GM12878 (cell line): ENCODE results near the gene FAM170B. TPM values are rescaled to one million over a fixed set of nuclear protein-coding genes. Genes with fewer than 3 reads are reported as not detected.

Source experiments
- ATAC-seq: fragments of 200-7000 bp; cut with Tn5 transposase; 3 replicates; pipeline ENCODE4 v1.9.1; 2020; ENCODE audit warnings: mild to moderate bottlenecking, moderate library complexity
- BruUV-seq: library from RNA; stranded (reverse); fragments of 400-500 nt; replicated peaks from 2 replicates; lab custom pipeline; 2021; lab: Mats Ljungman, UMichigan
- CTCF ChIA-PET: fragments of 300-600 bp; sonication (Branson Sonifier 250); formaldehyde crosslinking; extraction: SDS; loops from one replicate; lab custom pipeline; 2021; ENCODE audit warnings: inconsistent platforms; lab: Yijun Ruan, JAX
- POLR2A ChIA-PET: fragments of 350-600 bp; formaldehyde crosslinking; extraction: SDS; loops from one replicate; lab custom pipeline; 2021; ENCODE audit warnings: inconsistent platforms; lab: Charles Lee
- RAD21 ChIA-PET: fragments of 300-600 bp; sonication (Branson Sonifier 250); formaldehyde crosslinking; loops from one replicate; lab custom pipeline; 2023; ENCODE audit warnings: antibody characterized with exemption; ENCODE audit not compliant: unreplicated experiment; lab: Charles Lee
- SMC1A ChIA-PET: fragments of 300-600 bp; sonication (Branson Sonifier 250); formaldehyde crosslinking; loops from one replicate; lab custom pipeline; 2023; ENCODE audit not compliant: unreplicated experiment, uncharacterized antibody; lab: Charles Lee
- DNase-seq: peaks from one replicate; pipeline ENCODE4 v3.0.0-alpha.2; 2011; ENCODE audit warnings: low read depth, low spot score
- FAIRE-seq: peaks from 3 replicates; lab custom pipeline; 2011; peaks lifted over from hg19 to GRCh38; lab: Jason Lieb, UNC
- H2AFZ ChIP-seq: 2 replicates; pipeline ENCODE4 v1.6.0; 2011; ENCODE audit warnings: low read depth, low read length, control low read depth; ENCODE audit not compliant: control insufficient read depth
- H3K27ac ChIP-seq: 2 replicates; pipeline ENCODE4 v1.5.1; 2011; ENCODE audit warnings: control low read depth; ENCODE audit not compliant: control insufficient read depth, insufficient read depth
- H3K27me3 ChIP-seq, 2 experiments: replicated peaks in 1 of 2; 2 replicates each; pipeline versions ENCODE4 v1.6.0 to v1.6.1; 2011; ENCODE audit warnings: low read length in 1 of 2; ENCODE audit not compliant: control insufficient read depth in 2 of 2, insufficient read depth in 2 of 2
- H3K36me3 ChIP-seq, 2 experiments: 2 replicates each; pipeline ENCODE4 v1.5.1; 2011; ENCODE audit warnings: low read length in 1 of 2; ENCODE audit not compliant: control insufficient read depth in 2 of 2, insufficient read depth in 2 of 2
- H3K4me1 ChIP-seq: 2 replicates; pipeline ENCODE4 v1.6.1; 2011; ENCODE audit warnings: mild to moderate bottlenecking, low read length, moderate library complexity, mixed read lengths; ENCODE audit not compliant: control insufficient read depth, insufficient read depth
- H3K4me2 ChIP-seq: 2 replicates; pipeline ENCODE4 v1.6.0; 2011; ENCODE audit warnings: control low read depth; ENCODE audit not compliant: control insufficient read depth, insufficient read depth
- H3K4me3 ChIP-seq: fragments of 200-600 bp; sonication (generic); 2 replicates; pipeline ENCODE4 v1.5.1; 2016
- H3K79me2 ChIP-seq: 2 replicates; pipeline ENCODE4 v1.6.0; 2011; ENCODE audit warnings: low read length; ENCODE audit not compliant: control insufficient read depth, insufficient read depth
- H3K9ac ChIP-seq: 2 replicates; pipeline ENCODE4 v1.8.0; 2011; ENCODE audit warnings: low read length, control low read depth, mixed read lengths; ENCODE audit not compliant: control insufficient read depth, insufficient read depth
- H3K9me3 ChIP-seq: replicated peaks from 3 replicates; pipeline ENCODE4 v1.5.1; 2011; ENCODE audit warnings: mild to moderate bottlenecking, low read length; ENCODE audit not compliant: control insufficient read depth, insufficient read depth
- H4K20me1 ChIP-seq: 2 replicates; pipeline ENCODE4 v1.6.0; 2011; ENCODE audit not compliant: control insufficient read depth, insufficient read depth
- CBX3 ChIP-seq: fragments of 200-600 bp; sonication (generic); IDR thresholded peaks from 2 replicates; pipeline ENCODE4 v1.6.1; 2016; ENCODE audit warnings: low read depth, borderline replicate concordance
- CHD1 ChIP-seq: IDR thresholded peaks from 2 replicates; pipeline ENCODE4 v1.6.1; 2012; ENCODE audit warnings: low read depth, low read length, improper control_type of control experiment
- HDAC2 ChIP-seq: fragments of 200-600 bp; sonication (generic); IDR thresholded peaks from 2 replicates; pipeline ENCODE4 v1.6.1; 2017
- KDM1A ChIP-seq: fragments of 200-600 bp; sonication (generic); IDR thresholded peaks from 2 replicates; pipeline ENCODE4 v1.6.1; 2016; ENCODE audit warnings: borderline replicate concordance
- MEF2A ChIP-seq: IDR thresholded peaks from 2 replicates; pipeline ENCODE4 v1.6.1; 2011; ENCODE audit warnings: low read depth, mild to moderate bottlenecking, low read length, moderate library complexity; ENCODE audit not compliant: insufficient read depth
- RUNX3 ChIP-seq: IDR thresholded peaks from 2 replicates; pipeline ENCODE4 v1.6.1; 2012; ENCODE audit warnings: low read length, inconsistent platforms
- SPI1 ChIP-seq: IDR thresholded peaks from 2 replicates; pipeline ENCODE4 v1.6.1; 2011; ENCODE audit warnings: low read depth, mild to moderate bottlenecking, low read length, moderate library complexity, borderline replicate concordance; ENCODE audit not compliant: insufficient read depth
- SUPT20H ChIP-seq: IDR thresholded peaks from 2 replicates; pipeline ENCODE4 v1.6.1; 2011; ENCODE audit warnings: low read depth, mild to moderate bottlenecking, low read length, moderate library complexity, borderline replicate concordance; ENCODE audit not compliant: control insufficient read depth
- YBX1 ChIP-seq: fragments of 450-650 bp; IDR thresholded peaks from 2 replicates; pipeline ENCODE4 v1.6.1; 2016; ENCODE audit warnings: antibody characterized with exemption
- WGBS: methylation state at CpG from one replicate; pipeline ENCODE4 v1.1.6; 2016; ENCODE audit warnings: low lambda C conversion rate; ENCODE audit not compliant: insufficient replicate concordance, insufficient coverage; ENCODE audit errors: missing lambda C conversion rate; 5-methylcytosine and 5-hydroxymethylcytosine counted together
- in situ Hi-C: fragments of 300-500 bp; cut with MboI; formaldehyde crosslinking; loops from 9 replicates; pipeline ENCODE4 v1.14.3; 2018; ENCODE audit warnings: mixed read lengths
- intact Hi-C: fragments of 100-400 bp; cut with micrococcal nuclease; formaldehyde crosslinking; loops from one replicate; pipeline ENCODE4 v1.14.2; 2022; ENCODE audit not compliant: unreplicated experiment
- polyA plus RNA-seq, 11 experiments: library from polyadenylated mRNA; depleted of rRNA in 4 of 11; unstranded in 6 of 11; stranded (reverse) in 5 of 11; fragments of >200 nt; fragmentation: Nextera tagmentation in 4 of 11; fragmentation: Illumina TruSeq in 1 of 11; extraction: Ambion mirVana in 4 of 11; extraction: Trizol in 1 of 11; gene quantifications; 1 replicate in 1 of 11; 2 replicates in 10 of 11; pipeline versions ENCODE4 v1.2.1 to v1.2.3, GENCODE V29; 2011 to 2016; ENCODE audit warnings: inconsistent platforms in 2 of 11, missing spikeins in 2 of 11, low read depth in 1 of 11
- total RNA-seq, 4 experiments: library from RNA; depleted of rRNA in 3 of 4; stranded (reverse); fragments of >200 nt in 3 of 4; fragmentation: Illumina TruSeq in 1 of 4; extraction: Trizol in 1 of 4; gene quantifications; 2 replicates each; pipeline versions ENCODE4 v1.2.1 to v1.2.3, GENCODE V29; 2013 to 2021
- TF ChIP-seq, protein P1 (sequence below): IDR thresholded peaks from 2 replicates; pipeline ENCODE4 v1.6.1; 2011; ENCODE audit warnings: borderline replicate concordance, low read depth, mild to moderate bottlenecking, moderate library complexity, low read length; ENCODE audit not compliant: insufficient read depth, poor library complexity, severe bottlenecking

FAM170B gene
- total and polyA plus RNA-seq, 10 of the 15 experiments (the other 5 are each of a cell fraction or from before 2014, with no cell fraction given) = not detected

DNA sequence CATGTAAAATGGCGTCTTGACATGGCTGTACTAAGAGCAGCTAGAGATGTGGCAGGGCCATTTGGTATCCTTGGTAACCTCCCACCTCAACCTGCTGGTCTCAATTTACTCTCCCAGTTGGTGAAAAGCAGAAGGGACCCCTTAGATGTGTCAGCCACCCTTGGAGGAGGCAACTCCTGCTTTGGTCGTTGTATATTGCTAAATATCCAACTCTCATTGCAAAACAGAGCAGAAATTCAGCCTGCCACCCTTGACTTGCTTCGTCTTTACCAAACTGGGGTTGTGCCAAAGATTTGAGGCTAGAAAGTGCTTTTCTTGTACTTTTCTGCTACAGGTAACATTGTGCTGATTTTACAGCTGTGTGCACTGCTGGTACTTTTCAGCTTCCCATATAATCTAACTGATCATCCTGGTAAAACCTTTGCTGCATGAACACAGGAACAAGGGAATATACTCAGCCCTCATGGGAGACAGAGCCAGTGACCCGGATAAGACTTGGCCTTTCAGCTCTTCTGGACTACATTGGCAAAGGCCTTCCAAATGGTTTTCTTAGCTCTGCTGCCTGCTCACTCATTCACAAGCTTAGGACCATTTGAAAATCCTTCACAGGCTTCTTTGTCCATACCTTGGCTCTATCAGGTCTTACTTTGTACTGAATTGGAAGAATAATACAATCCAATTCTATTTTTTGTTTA lies 16.3 kb downstream of the FAM170B start:
- intact Hi-C loops (no loop called here), in situ Hi-C loops (no loop called here)
- no peaks in the 10 kb centered on the region for H3K36me3 ChIP-seq

DNA sequence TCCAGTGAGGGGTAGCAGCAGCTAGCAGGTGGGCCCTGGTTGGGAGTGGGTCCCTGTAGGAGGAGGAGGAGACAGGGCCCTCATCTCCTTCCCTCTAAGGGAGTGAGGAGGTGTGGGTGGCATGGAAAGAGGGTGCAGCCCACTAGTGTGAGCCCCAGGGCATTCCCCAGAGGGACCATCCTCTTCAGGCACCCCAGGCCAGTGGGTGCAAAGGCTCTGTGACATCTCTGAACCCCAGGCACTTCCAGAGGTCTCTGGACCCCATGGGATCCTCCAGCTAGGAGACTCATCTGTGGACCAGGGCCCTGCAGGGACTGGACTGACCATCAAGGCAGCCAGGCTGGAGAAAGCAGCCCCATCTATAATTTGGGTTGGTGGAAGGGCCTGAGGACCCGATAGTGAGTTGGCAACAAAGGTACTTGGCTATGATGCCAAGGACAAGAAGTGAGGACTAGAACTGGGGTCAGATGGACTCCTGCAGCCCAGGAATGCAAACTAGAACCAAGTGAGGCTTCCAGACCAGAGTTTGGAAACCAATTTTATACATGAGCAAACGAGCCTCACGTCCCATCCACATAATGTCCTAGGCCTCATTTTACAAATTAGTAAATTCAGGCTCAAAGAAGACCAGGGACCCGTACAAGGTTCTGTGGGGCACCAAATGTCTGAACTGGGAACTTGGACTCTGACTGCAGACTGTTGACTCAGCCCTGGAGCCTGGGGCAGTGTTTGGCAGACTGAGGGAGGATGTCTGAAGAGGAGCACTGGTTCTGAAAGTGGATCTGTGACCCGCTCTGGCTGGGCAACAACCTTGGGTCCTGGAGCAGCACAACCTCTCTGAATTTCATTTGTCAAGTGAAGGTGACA lies 17.1 kb downstream of the FAM170B start:
- Histone ChIP-seq H3K9me3 (no peaks in the 10 kb centered on the region), H3K36me3 (no peaks in the 10 kb centered on the region), H3K27ac (no peak overlapping the region), H3K79me2 (no peaks in the 10 kb centered on the region), H3K4me2 (no peak overlapping the region), H3K4me1 (no peaks in the 10 kb centered on the region), H2AFZ (no peak overlapping the region), H4K20me1 (no peaks in the 10 kb centered on the region), H3K9ac (no peak overlapping the region), H3K4me3 (no peak overlapping the region), H3K27me3 (peaks cover 5 to 17% of the 10 kb centered on the region in 2 experiments)
- BruUV-seq = no TSS peak
- CTCF ChIA-PET = no interaction called here
- POLR2A ChIA-PET = no interaction called here
- DNase-seq (no peak), ATAC-seq (no peak), FAIRE-seq (no peak)
- RAD21 ChIA-PET = no interaction called here
- SMC1A ChIA-PET = no interaction called here
- WGBS = 32% methylated on average over 5 of the region's 5 CpGs
- intact Hi-C loops = no loop called here
- in situ Hi-C loops = no loop called here
- no peak for TF ChIP-seq SUPT20H
- TF ChIP-seq KDM1A = no peak
- no peak for TF ChIP-seq RUNX3
- no peak for TF ChIP-seq MEF2A
- TF ChIP-seq SPI1 = no peak
- TF ChIP-seq, protein P1, sequence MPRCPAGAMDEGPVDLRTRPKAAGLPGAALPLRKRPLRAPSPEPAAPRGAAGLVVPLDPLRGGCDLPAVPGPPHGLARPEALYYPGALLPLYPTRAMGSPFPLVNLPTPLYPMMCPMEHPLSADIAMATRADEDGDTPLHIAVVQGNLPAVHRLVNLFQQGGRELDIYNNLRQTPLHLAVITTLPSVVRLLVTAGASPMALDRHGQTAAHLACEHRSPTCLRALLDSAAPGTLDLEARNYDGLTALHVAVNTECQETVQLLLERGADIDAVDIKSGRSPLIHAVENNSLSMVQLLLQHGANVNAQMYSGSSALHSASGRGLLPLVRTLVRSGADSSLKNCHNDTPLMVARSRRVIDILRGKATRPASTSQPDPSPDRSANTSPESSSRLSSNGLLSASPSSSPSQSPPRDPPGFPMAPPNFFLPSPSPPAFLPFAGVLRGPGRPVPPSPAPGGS = no peak
- no peak for TF ChIP-seq YBX1
- TF ChIP-seq CBX3 = no peak
- TF ChIP-seq HDAC2 = no peak

More for the DNA sequence above, 16.3 kb downstream of the FAM170B start:
- DNase-seq = no peak
- CTCF ChIA-PET = no interaction called here
- no peak overlapping the region for H3K27ac ChIP-seq
- no peak overlapping the region for H2AFZ ChIP-seq
- POLR2A ChIA-PET = no interaction called here
- H3K4me1 ChIP-seq = no peaks in the 10 kb centered on the region
- H3K4me3 ChIP-seq = no peak overlapping the region
- H3K27me3 ChIP-seq = peaks cover 5 to 17% of the 10 kb centered on the region in 2 experiments
- no peak for TF ChIP-seq CHD1
- SMC1A ChIA-PET = interaction anchor here (0.9 to 1.2 kb wide), 2 partner anchors 22 to 29 kb away, joined by 3 to 4 read pairs; no protein-coding TSS in a partner anchor
- H3K9me3 ChIP-seq = no peaks in the 10 kb centered on the region
- ATAC-seq = no peak
- FAIRE-seq = no peak
- H3K4me2 ChIP-seq = no peak overlapping the region
- H3K9ac ChIP-seq = no peak overlapping the region
- WGBS = 7% methylated on average over 4 of the region's 4 CpGs
- no peaks in the 10 kb centered on the region for H4K20me1 ChIP-seq
- no peaks in the 10 kb centered on the region for H3K79me2 ChIP-seq
- BruUV-seq = no TSS peak
- RAD21 ChIA-PET = no interaction called here
